Cardiac septum (tissue), 1 donor: ENCODE measurements around the gene SOX18. TPM values are rescaled to one million over a fixed set of nuclear protein-coding genes. Genes with fewer than 3 reads are reported as not detected.

Experiments
- DNase-seq: peaks from one replicate; pipeline ENCODE4 v3.0.0-alpha.2; 2020; ENCODE audit warnings: low spot score
- intact Hi-C: fragments of 100-400 bp; cut with DNase I; formaldehyde crosslinking; loops from one replicate; pipeline ENCODE4 v1.14.0; 2022
- total RNA-seq: library from RNA; stranded (reverse); fragmentation: NEBNext Ultra II Directional; extraction: Animal tissue kit (Norgen Biotek cat#: 25700); gene quantifications from one replicate; pipeline ENCODE4 v1.2.1, GENCODE V29; 2021
- donor health status: DM: no; HTN: no; CAD: no.

SOX18 gene
- total RNA-seq, 1 donor from 2014 or later, result 67.0 TPM

GRCh38 chr20:64041781-64042053 lies 7.7 kb downstream of the SOX18 start:
- DNase-seq, result no peak
- intact Hi-C loops, result no loop called here

GRCh38 chr20:64041040-64041780 lies 8.2 kb downstream of the SOX18 start:
- no peak for DNase-seq
- intact Hi-C loops, result no loop called here

GRCh38 chr20:64040231-64041039 lies 9.0 kb downstream of the SOX18 start:
- DNase-seq, result no peak
- intact Hi-C loops, result no loop called here

- intact Hi-C loops, result loop anchor here (1.0 to 2.0 kb wide), 2 partner anchors 15 to 81 kb away; no protein-coding TSS in a partner anchor
- DNase-seq, result peak; percentile 85
These were observed 9.9 kb downstream of the SOX18 start for GRCh38 chr20:64039293-64040160.

- DNase-seq, result no peak
- intact Hi-C loops, result loop anchor here (1.0 to 2.0 kb wide), 2 partner anchors 16 to 82 kb away; no protein-coding TSS in a partner anchor
These were observed 10.7 kb downstream of the SOX18 start for GRCh38 chr20:64038565-64039292.

GRCh38 chr20:64038224-64038564 lies 11.2 kb downstream of the SOX18 start:
- intact Hi-C loops, result loop anchor here (2.0 kb wide), 1 partner anchor 17 kb away; no protein-coding TSS in a partner anchor
- no peak for DNase-seq

GRCh38 chr20:64037498-64038213 lies 11.8 kb downstream of the SOX18 start:
- intact Hi-C loops, result loop anchor here (2.0 kb wide), 1 partner anchor 17 kb away; no protein-coding TSS in a partner anchor
- no peak for DNase-seq

- no peak for DNase-seq
- intact Hi-C loops, result no loop called here
These were observed 12.3 kb downstream of the SOX18 start for GRCh38 chr20:64037199-64037497.

- intact Hi-C loops, result no loop called here
- no peak for DNase-seq
These were observed 12.9 kb downstream of the SOX18 start for GRCh38 chr20:64036346-64037198.

- DNase-seq, result no peak
- intact Hi-C loops, result no loop called here
These were observed 13.5 kb downstream of the SOX18 start, which contains the start of gene C20orf204 for GRCh38 chr20:64035933-64036345. Gene C20orf204, plus strand, starts transcription at chr20:64036182. Its CDS starts 142 bp downstream, at chr20:64036324.

- intact Hi-C loops, result no loop called here
These were observed 14.1 kb downstream of the SOX18 start for GRCh38 chr20:64035066-64035932.

GRCh38 chr20:64033981-64034493 lies 15.4 kb downstream of the SOX18 start:
- DNase-seq, result no peak
- intact Hi-C loops, result no loop called here

More at GRCh38 chr20:64035066-64035932, 14.1 kb downstream of the SOX18 start:
- DNase-seq, result no peak

- no peak for DNase-seq
- intact Hi-C loops, result no loop called here
These were observed 16.5 kb downstream of the SOX18 start for GRCh38 chr20:64032706-64033624.

- intact Hi-C loops, result no loop called here
- no peak for DNase-seq
These were observed 17.6 kb downstream of the SOX18 start for GRCh38 chr20:64031822-64032314.

GRCh38 chr20:64030371-64031134 lies 18.9 kb downstream of the SOX18 start:
- intact Hi-C loops, result no loop called here
- no peak for DNase-seq
